ENCODE data around the gene B3GALT5. TPM values are rescaled to one million over a fixed set of nuclear protein-coding genes. Genes with fewer than 3 reads are reported as not detected.

The B3GALT5 gene
- total and polyA plus RNA-seq, 2 donors (not counting 1 experiment from before 2014, with no cell fraction given), result not detected

DNA sequence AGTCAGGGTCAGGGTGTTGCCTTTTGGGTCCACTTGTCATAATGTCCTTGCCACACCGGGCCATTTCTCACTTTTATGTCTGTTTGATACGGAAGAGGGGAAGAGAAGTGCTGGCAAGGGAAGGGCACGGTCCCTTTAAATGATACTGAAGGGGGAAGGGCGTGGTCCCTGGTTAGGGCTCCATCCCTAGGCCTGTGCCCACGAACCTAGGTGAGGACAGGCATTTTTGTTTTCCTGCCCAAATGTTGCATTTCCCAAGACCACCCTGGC, 25.2 kb downstream of the B3GALT5 start:
- no peak overlapping the region for H3K4me3 Mint-ChIP-seq
- no peak overlapping the region for H3K27ac Mint-ChIP-seq
- H3K4me2 ChIP-seq (replicated peaks; ENCODE audit: low read depth, low read length, poor library complexity, severe bottlenecking), result no peak overlapping the region
- 52% methylated on average over 4 of the region's 5 CpGs for WGBS (ENCODE audit: insufficient coverage)
- TF ChIP-seq, protein P1, sequence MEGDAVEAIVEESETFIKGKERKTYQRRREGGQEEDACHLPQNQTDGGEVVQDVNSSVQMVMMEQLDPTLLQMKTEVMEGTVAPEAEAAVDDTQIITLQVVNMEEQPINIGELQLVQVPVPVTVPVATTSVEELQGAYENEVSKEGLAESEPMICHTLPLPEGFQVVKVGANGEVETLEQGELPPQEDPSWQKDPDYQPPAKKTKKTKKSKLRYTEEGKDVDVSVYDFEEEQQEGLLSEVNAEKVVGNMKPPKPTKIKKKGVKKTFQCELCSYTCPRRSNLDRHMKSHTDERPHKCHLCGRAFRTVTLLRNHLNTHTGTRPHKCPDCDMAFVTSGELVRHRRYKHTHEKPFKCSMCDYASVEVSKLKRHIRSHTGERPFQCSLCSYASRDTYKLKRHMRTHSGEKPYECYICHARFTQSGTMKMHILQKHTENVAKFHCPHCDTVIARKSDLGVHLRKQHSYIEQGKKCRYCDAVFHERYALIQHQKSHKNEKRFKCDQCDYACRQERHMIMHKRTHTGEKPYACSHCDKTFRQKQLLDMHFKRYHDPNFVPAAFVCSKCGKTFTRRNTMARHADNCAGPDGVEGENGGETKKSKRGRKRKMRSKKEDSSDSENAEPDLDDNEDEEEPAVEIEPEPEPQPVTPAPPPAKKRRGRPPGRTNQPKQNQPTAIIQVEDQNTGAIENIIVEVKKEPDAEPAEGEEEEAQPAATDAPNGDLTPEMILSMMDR (IDR thresholded peaks at IDR 0.05), result no peak
- H3K4me1 ChIP-seq (ENCODE audit: control insufficient read depth in 2 of 2, insufficient read depth in 2 of 2, low read length in 2 of 2), result no peaks in the 10 kb centered on the region
- no peaks in the 10 kb centered on the region for H3K79me2 ChIP-seq (ENCODE audit: control insufficient read depth, insufficient read depth, low read length)
- peaks cover 4% of the 10 kb centered on the region for H3K27me3 Mint-ChIP-seq
- ATAC-seq (ENCODE audit: low read depth), result no peak
- H2AFZ ChIP-seq (ENCODE audit: insufficient read depth, low read depth, low read length, poor library complexity, severe bottlenecking), result no peak overlapping the region
- H4K20me1 ChIP-seq (ENCODE audit: control insufficient read depth, insufficient read depth, low read length, poor library complexity, severe bottlenecking), result no peaks in the 10 kb centered on the region
- H3K9me3 Mint-ChIP-seq (ENCODE audit: insufficient read depth), result peaks cover 2% of the 10 kb centered on the region
- H3K4me1 Mint-ChIP-seq, result no peaks in the 10 kb centered on the region
- ChIA-PET CTCF (no interaction called here), POLR2A (no interaction called here)
- no peak overlapping the region for H3K9ac ChIP-seq (ENCODE audit: low read length)
- H3K4me3 ChIP-seq (ENCODE audit: control extremely low read depth in 1 of 5, extremely low read depth in 1 of 5, insufficient read depth in 1 of 5, low read depth in 2 of 5, low read length in 4 of 5), result no peak overlapping the region
- peaks cover 0 to 9% (median 0%) of the 10 kb centered on the region in 3 donors for H3K9me3 ChIP-seq (ENCODE audit: control extremely low read depth in 1 of 3, control insufficient read depth in 2 of 3, insufficient read depth in 1 of 3, low read length in 2 of 3)
- no peaks in the 10 kb centered on the region for H3K36me3 ChIP-seq (replicated peaks in 1 of 2; ENCODE audit: control extremely low read depth in 1 of 2, control insufficient read depth in 1 of 2, extremely low read depth in 1 of 2, insufficient read depth in 2 of 2, low read length in 1 of 2)
- DNase-seq, result no peak
- H3K27me3 ChIP-seq (replicated peaks in 1 of 4; ENCODE audit: control extremely low read depth in 1 of 4, control insufficient read depth in 3 of 4, insufficient read depth in 4 of 4, low read length in 3 of 4), result peaks cover 0 to 2% (median 0%) of the 10 kb centered on the region in 4 experiments
- intact Hi-C loops (cut with micrococcal nuclease), result no loop called here
- H3K27ac ChIP-seq (ENCODE audit: low read length in 2 of 2), result no peak overlapping the region

- Histone ChIP-seq H3K9ac (ENCODE audit: low read length) (no peak overlapping the region), H3K36me3 (replicated peaks in 1 of 2; ENCODE audit: control extremely low read depth in 1 of 2, control insufficient read depth in 1 of 2, extremely low read depth in 1 of 2, insufficient read depth in 2 of 2, low read length in 1 of 2) (no peaks in the 10 kb centered on the region), H4K20me1 (ENCODE audit: control insufficient read depth, insufficient read depth, low read length, poor library complexity, severe bottlenecking) (no peaks in the 10 kb centered on the region), H3K27ac (ENCODE audit: low read length in 2 of 2) (no peak overlapping the region), H3K4me2 (replicated peaks; ENCODE audit: low read depth, low read length, poor library complexity, severe bottlenecking) (no peak overlapping the region), H3K79me2 (ENCODE audit: control insufficient read depth, insufficient read depth, low read length) (no peaks in the 10 kb centered on the region), H3K4me1 (ENCODE audit: control insufficient read depth in 2 of 2, insufficient read depth in 2 of 2, low read length in 2 of 2) (no peaks in the 10 kb centered on the region), H2AFZ (ENCODE audit: insufficient read depth, low read depth, low read length, poor library complexity, severe bottlenecking) (no peak overlapping the region), H3K27me3 (replicated peaks in 1 of 4; ENCODE audit: control extremely low read depth in 1 of 4, control insufficient read depth in 3 of 4, insufficient read depth in 4 of 4, low read length in 3 of 4) (peaks cover 0 to 2% (median 0%) of the 10 kb centered on the region in 4 experiments), H3K9me3 (ENCODE audit: control extremely low read depth in 1 of 3, control insufficient read depth in 2 of 3, insufficient read depth in 1 of 3, low read length in 2 of 3) (peaks cover 0 to 9% (median 0%) of the 10 kb centered on the region in 3 donors), H3K4me3 (ENCODE audit: control extremely low read depth in 1 of 5, extremely low read depth in 1 of 5, insufficient read depth in 1 of 5, low read depth in 2 of 5, low read length in 4 of 5) (no peak overlapping the region)
- DNase-seq, result no peak
- Mint-ChIP-seq H3K9me3 (ENCODE audit: insufficient read depth) (peaks cover 2% of the 10 kb centered on the region), H3K4me3 (no peak overlapping the region), H3K4me1 (no peaks in the 10 kb centered on the region), H3K27ac (no peak overlapping the region), H3K27me3 (peaks cover 4% of the 10 kb centered on the region)
- TF ChIP-seq, protein P1 (IDR thresholded peaks at IDR 0.05), result no peak
- TF ChIP-seq EZH2 (IDR thresholded peaks at IDR 0.05; ENCODE audit: borderline replicate concordance, insufficient read depth, low read depth, low read length, poor library complexity, severe bottlenecking), result no peak
- no peak for ATAC-seq (ENCODE audit: low read depth)
- ChIA-PET CTCF (no interaction called here), POLR2A (no interaction called here)
- intact Hi-C loops (cut with micrococcal nuclease), result no loop called here
- 91% methylated on average over 13 of the region's 13 CpGs for WGBS (ENCODE audit: insufficient coverage)
Measured at GRCh38 chr21:39638281-39638680, 25.5 kb downstream of the B3GALT5 start.

All from B cell (primary cell).